PC-3 (cell line): Measurements from ENCODE around the gene URB2. TPM values are rescaled to one million over a fixed set of nuclear protein-coding genes. Genes with fewer than 3 reads are reported as not detected.

Experiments used
- ATAC-seq: fragments of 200-7000 bp; cut with Tn5 transposase; 2 replicates; pipeline ENCODE4 v1.9.1; 2020; ENCODE audit warnings: mild to moderate bottlenecking, moderate library complexity
- BruUV-seq: library from RNA; stranded (reverse); fragments of 400-500 nt; replicated peaks from 2 replicates; lab custom pipeline; 2021; lab: Mats Ljungman, UMichigan
- CTCF ChIA-PET: fragments of 300-600 bp; sonication (Branson Sonifier 250); formaldehyde crosslinking; loops from one replicate; lab custom pipeline; 2022; ENCODE audit warnings: antibody characterized with exemption; lab: Charles Lee
- POLR2A ChIA-PET: fragments of 300-600 bp; sonication (Branson Sonifier 250); formaldehyde crosslinking; loops from one replicate; lab custom pipeline; 2022; ENCODE audit warnings: antibody characterized with exemption; ENCODE audit not compliant: unreplicated experiment; lab: Charles Lee
- DNase-seq: peaks from one replicate; pipeline ENCODE4 v3.0.0-alpha.2; 2015
- H2AFZ ChIP-seq: fragments of 300-600 bp; sonication (generic); 2 replicates; pipeline ENCODE4 v1.6.0; 2016; ENCODE audit warnings: antibody characterized with exemption, low read length
- H3F3A ChIP-seq: fragments of 300-600 bp; sonication (generic); one replicate; pipeline ENCODE4 v1.6.0; 2017; ENCODE audit warnings: antibody characterized with exemption, low read length, control low read depth, mild to moderate bottlenecking; ENCODE audit not compliant: unreplicated experiment
- H3K27ac ChIP-seq: fragments of 300-600 bp; sonication (generic); 2 replicates; pipeline ENCODE4 v1.5.1; 2016; ENCODE audit warnings: mild to moderate bottlenecking, low read length
- H3K27me3 ChIP-seq: fragments of 300-600 bp; sonication (generic); 2 replicates; pipeline ENCODE4 v1.6.1; 2016; ENCODE audit warnings: low read length, mixed read lengths
- H3K36me3 ChIP-seq: fragments of 300-600 bp; sonication (generic); 2 replicates; pipeline ENCODE4 v1.6.1; 2016; ENCODE audit warnings: low read depth, mixed run types, low read length, mixed read lengths
- H3K4me1 ChIP-seq: fragments of 300-600 bp; sonication (generic); 2 replicates; pipeline ENCODE4 v1.5.1; 2016; ENCODE audit warnings: low read length; ENCODE audit not compliant: insufficient read depth
- H3K4me2 ChIP-seq: fragments of 300-600 bp; sonication (generic); 2 replicates; pipeline ENCODE4 v1.6.0; 2016; ENCODE audit warnings: low read length
- H3K4me3 ChIP-seq: fragments of 300-600 bp; sonication (generic); 2 replicates; pipeline ENCODE4 v1.5.1; 2016; ENCODE audit warnings: mild to moderate bottlenecking, low read length, mixed read lengths
- H3K79me2 ChIP-seq: fragments of 300-600 bp; sonication (generic); 2 replicates; pipeline ENCODE4 v1.6.1; 2017; ENCODE audit warnings: low read length, mixed read lengths
- H3K9ac ChIP-seq: fragments of 300-600 bp; sonication (generic); 2 replicates; pipeline ENCODE4 v1.6.0; 2016; ENCODE audit warnings: mild to moderate bottlenecking, low read length
- H3K9me2 ChIP-seq: fragments of 300-600 bp; sonication (generic); replicated peaks from 2 replicates; pipeline ENCODE4 v1.6.1; 2016; ENCODE audit warnings: mixed run types, low read length, mixed read lengths
- H3K9me3 ChIP-seq: fragments of 300-600 bp; sonication (generic); 2 replicates; pipeline ENCODE4 v1.6.1; 2016; ENCODE audit warnings: low read length, mixed read lengths
- H4K20me1 ChIP-seq: fragments of 300-600 bp; sonication (generic); 2 replicates; pipeline ENCODE4 v1.6.1; 2016; ENCODE audit warnings: low read length, mixed read lengths
- EZH2 ChIP-seq: fragments of 300-600 bp; sonication (generic); IDR thresholded peaks from one replicate; pipeline ENCODE4 v1.6.1; 2017; ENCODE audit warnings: antibody characterized with exemption, mild to moderate bottlenecking, low read length; ENCODE audit not compliant: unreplicated experiment
- EZH2phosphoT487 ChIP-seq: fragments of 300-600 bp; sonication (generic); IDR thresholded peaks from 2 replicates; pipeline ENCODE4 v1.6.1; 2018; ENCODE audit warnings: mild to moderate bottlenecking, antibody characterized with exemption, low read length, borderline replicate concordance
- intact Hi-C: fragments of 100-400 bp; cut with micrococcal nuclease; formaldehyde crosslinking; loops from 2 replicates; pipeline ENCODE4 v1.9.0; 2023
- total RNA-seq: library from RNA; depleted of rRNA; stranded (reverse); fragments of >200 nt; gene quantifications from 2 replicates; pipeline ENCODE4 v1.2.3, GENCODE V29; 2014
- TF ChIP-seq, protein P1 (sequence below): fragments of 300-600 bp; sonication (generic); conservative IDR thresholded peaks from 2 replicates; pipeline ENCODE4 v1.5.1; 2017; ENCODE audit warnings: antibody characterized with exemption, low read depth, mild to moderate bottlenecking, low read length

The URB2 gene
- total RNA-seq, 1 experiment from 2014 or later: 26.2 TPM

GRCh38 chr1:229579059-229579673 is 46.9 kb upstream of the URB2 start:
- Histone ChIP-seq H2AFZ (peak overlapping the region; percentile 81), H3K9ac (no peak overlapping the region), H4K20me1 (no peaks in the 10 kb centered on the region), H3F3A (no peaks in the 10 kb centered on the region), H3K4me2 (peak overlapping the region; percentile 78), H3K9me2 (no peaks in the 10 kb centered on the region), H3K4me1 (peaks cover 12% of the 10 kb centered on the region; the same call in 1 of the 2 replicates), H3K4me3 (peak overlapping the region; percentile 40), H3K27ac (no peak overlapping the region), H3K27me3 (no peaks in the 10 kb centered on the region), H3K79me2 (no peaks in the 10 kb centered on the region), H3K36me3 (no peaks in the 10 kb centered on the region), H3K9me3 (no peaks in the 10 kb centered on the region)
- TF ChIP-seq EZH2phosphoT487 (no peak), EZH2 (no peak)
- TF ChIP-seq, protein P1, sequence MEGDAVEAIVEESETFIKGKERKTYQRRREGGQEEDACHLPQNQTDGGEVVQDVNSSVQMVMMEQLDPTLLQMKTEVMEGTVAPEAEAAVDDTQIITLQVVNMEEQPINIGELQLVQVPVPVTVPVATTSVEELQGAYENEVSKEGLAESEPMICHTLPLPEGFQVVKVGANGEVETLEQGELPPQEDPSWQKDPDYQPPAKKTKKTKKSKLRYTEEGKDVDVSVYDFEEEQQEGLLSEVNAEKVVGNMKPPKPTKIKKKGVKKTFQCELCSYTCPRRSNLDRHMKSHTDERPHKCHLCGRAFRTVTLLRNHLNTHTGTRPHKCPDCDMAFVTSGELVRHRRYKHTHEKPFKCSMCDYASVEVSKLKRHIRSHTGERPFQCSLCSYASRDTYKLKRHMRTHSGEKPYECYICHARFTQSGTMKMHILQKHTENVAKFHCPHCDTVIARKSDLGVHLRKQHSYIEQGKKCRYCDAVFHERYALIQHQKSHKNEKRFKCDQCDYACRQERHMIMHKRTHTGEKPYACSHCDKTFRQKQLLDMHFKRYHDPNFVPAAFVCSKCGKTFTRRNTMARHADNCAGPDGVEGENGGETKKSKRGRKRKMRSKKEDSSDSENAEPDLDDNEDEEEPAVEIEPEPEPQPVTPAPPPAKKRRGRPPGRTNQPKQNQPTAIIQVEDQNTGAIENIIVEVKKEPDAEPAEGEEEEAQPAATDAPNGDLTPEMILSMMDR: no peak
- ATAC-seq (peak; percentile 85), DNase-seq (peak; percentile 53)
- ChIA-PET CTCF (interaction anchor here (1.0 to 1.3 kb wide), 2 partner anchors 18 to 20 kb away, joined by 3 to 18 read pairs; partner anchors contain the start of gene ABCB10), POLR2A (interaction anchor here (0.5 to 0.7 kb wide), 2 partner anchors 10 to 12 kb away, joined by 4 to 5 read pairs; no protein-coding TSS in a partner anchor)
- intact Hi-C loops: no loop called here
- BruUV-seq: no TSS peak

DNA sequence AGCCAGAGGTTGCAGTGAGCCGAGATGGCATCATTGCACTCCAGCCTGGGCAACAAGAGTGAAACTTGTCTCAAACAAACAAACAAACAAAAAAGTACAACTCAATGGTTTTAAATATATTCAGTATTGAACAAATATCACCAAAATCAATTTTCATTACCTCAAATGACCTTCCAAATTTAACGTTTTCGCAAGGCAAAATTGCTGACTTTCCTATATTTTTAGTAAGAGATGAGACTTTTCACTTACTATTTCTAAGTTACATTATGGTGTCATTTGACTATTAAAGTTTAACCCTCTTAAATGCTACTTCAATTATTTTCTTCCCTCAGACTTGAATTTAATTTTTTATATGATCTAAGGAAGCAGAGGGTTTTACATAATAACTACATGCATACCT is 44.6 kb upstream of the URB2 start:
- no TSS peak for BruUV-seq

More for the DNA sequence above, 44.6 kb upstream of the URB2 start:
- H3K36me3 ChIP-seq: no peaks in the 10 kb centered on the region
- H3K4me2 ChIP-seq: no peak overlapping the region
- no peaks in the 10 kb centered on the region for H3K9me2 ChIP-seq
- intact Hi-C loops: no loop called here
- H3K79me2 ChIP-seq: no peaks in the 10 kb centered on the region
- H3F3A ChIP-seq: no peaks in the 10 kb centered on the region
- ATAC-seq (no peak), DNase-seq (no peak)
- no peak overlapping the region for H2AFZ ChIP-seq
- H3K27me3 ChIP-seq: no peaks in the 10 kb centered on the region
- ChIA-PET POLR2A (no interaction called here), CTCF (no interaction called here)
- H4K20me1 ChIP-seq: no peaks in the 10 kb centered on the region
- TF ChIP-seq EZH2: no peak
- TF ChIP-seq, protein P1: no peak
- H3K4me1 ChIP-seq: peaks cover 12% of the 10 kb centered on the region; the same call in 1 of the 2 replicates
- no peak overlapping the region for H3K4me3 ChIP-seq
- H3K9me3 ChIP-seq: no peaks in the 10 kb centered on the region
- no peak overlapping the region for H3K9ac ChIP-seq
- no peak overlapping the region for H3K27ac ChIP-seq
